Measurements from ENCODE around the gene VPS4A.

The VPS4A gene

GRCh38 chr16:69368866-69369265 is 57.7 kb downstream of the VPS4A start:
- no peak for DNase-seq

GRCh38 chr16:69371564-69371963 is 60.4 kb downstream of the VPS4A start:
- DNase-seq = no peak

GRCh38 chr16:69373019-69373418 is 61.9 kb downstream of the VPS4A start:
- DNase-seq = no peak
